T-cell (primary cell): ENCODE measurements around the gene TGFB1. TPM values are rescaled to one million over a fixed set of nuclear protein-coding genes. Genes with fewer than 3 reads are reported as not detected.

ENCODE experiments used
- ATAC-seq, 4 experiments: fragments of 200-7000 bp in 3 of 4; fragments of 150-1000 bp in 1 of 4; cut with Tn5 transposase; replicated peaks in 1 of 4; 1 replicate in 3 of 4; 2 replicates in 1 of 4; pipeline ENCODE4 v1.10.0; 2021; ENCODE audit warnings: moderate library complexity in 3 of 4, mild to moderate bottlenecking in 2 of 4, moderate number of reproducible peaks in 1 of 4
- CTCF ChIA-PET, 2 donors: fragments of 300-600 bp; sonication (Branson Sonifier 250); formaldehyde crosslinking; loops; one replicate each; lab custom pipeline; 2022; ENCODE audit warnings: antibody characterized with exemption in 2 of 2; lab: Charles Lee
- POLR2A ChIA-PET, 2 donors: fragments of 300-600 bp; sonication (Branson Sonifier 250); formaldehyde crosslinking; loops; one replicate each; lab custom pipeline; 2022; ENCODE audit warnings: antibody characterized with exemption in 2 of 2; lab: Charles Lee
- DNase-seq, 35 experiments: peaks; one replicate each; pipeline versions ENCODE4 v3.0.0 to v3.0.0-alpha.2; 2013 to 2023
- H3K27ac ChIP-seq: one replicate; pipeline ENCODE4 v1.5.1; 2013; ENCODE audit warnings: low read length
- H3K27me3 ChIP-seq, 2 experiments: replicated peaks in 1 of 2; 1 replicate in 1 of 2; 2 replicates in 1 of 2; pipeline versions ENCODE4 v1.6.1 to v1.7.0; 2013; ENCODE audit warnings: low read length in 1 of 2, mixed read lengths in 1 of 2; ENCODE audit not compliant: control insufficient read depth in 2 of 2, insufficient read depth in 2 of 2; ENCODE audit errors: extremely low read depth in 1 of 2
- H3K36me3 ChIP-seq, 2 donors: 1 replicate in 1 of 2; 2 replicates in 1 of 2; pipeline versions ENCODE4 v1.6.1 to v1.7.0; 2013; ENCODE audit warnings: low read length in 1 of 2; ENCODE audit not compliant: control insufficient read depth in 2 of 2, insufficient read depth in 1 of 2; ENCODE audit errors: extremely low read depth in 1 of 2
- H3K4me1 ChIP-seq, 2 experiments: 1 replicate in 1 of 2; 2 replicates in 1 of 2; pipeline versions ENCODE4 v1.6.1 to v1.7.0; 2013; ENCODE audit warnings: low read length in 2 of 2, mixed read lengths in 1 of 2; ENCODE audit not compliant: insufficient read depth in 2 of 2, control insufficient read depth in 1 of 2; ENCODE audit errors: extremely low read depth in 1 of 2
- H3K4me3 ChIP-seq, 2 donors: 1 replicate in 1 of 2; 2 replicates in 1 of 2; pipeline versions ENCODE4 v1.5.1 to v1.7.0; 2013; ENCODE audit warnings: mild to moderate bottlenecking in 2 of 2, low read length in 1 of 2, moderate library complexity in 1 of 2; ENCODE audit not compliant: control insufficient read depth in 1 of 2; ENCODE audit errors: extremely low read depth in 1 of 2
- H3K9me3 ChIP-seq: 2 replicates; pipeline ENCODE4 v1.7.0; 2013
- H3K27ac Mint-ChIP-seq, 2 donors: one replicate each; pipeline ENCODE4 v1.8.0; 2020 to 2021; ENCODE audit warnings: mild to moderate bottlenecking in 2 of 2, mixed read lengths in 2 of 2
- H3K27me3 Mint-ChIP-seq, 2 donors: one replicate each; pipeline ENCODE4 v1.8.0; 2021 to 2022; ENCODE audit warnings: mixed read lengths in 2 of 2
- H3K36me3 Mint-ChIP-seq: one replicate; pipeline ENCODE4 v1.8.0; 2021; ENCODE audit warnings: mixed read lengths
- H3K4me1 Mint-ChIP-seq, 3 donors: one replicate each; pipeline ENCODE4 v1.8.0; 2020 to 2022; ENCODE audit warnings: mixed read lengths in 3 of 3, mild to moderate bottlenecking in 1 of 3
- H3K4me3 Mint-ChIP-seq, 3 donors: one replicate each; pipeline ENCODE4 v1.8.0; 2020 to 2022; ENCODE audit warnings: mild to moderate bottlenecking in 3 of 3, mixed read lengths in 3 of 3, moderate library complexity in 3 of 3
- H3K9me3 Mint-ChIP-seq, 3 donors: one replicate each; pipeline ENCODE4 v1.8.0; 2020 to 2022; ENCODE audit warnings: mixed read lengths in 3 of 3
- whole genome bisulfite sequencing: methylation state at CpG from one replicate; pipeline ENCODE4 v1.1.5; 2013; ENCODE audit warnings: missing lambda C conversion rate; ENCODE audit not compliant: insufficient coverage; 5-methylcytosine and 5-hydroxymethylcytosine counted together
- total RNA-seq, 35 experiments: library from RNA in 6 of 35; stranded (reverse) in 6 of 35; fragments of 120-200 nt in 1 of 35; gene quantifications; one replicate each; pipeline versions ENCODE4 v1.2.1 to v1.2.4 and lab custom pipeline; 2013 to 2026

The TGFB1 gene
- total RNA-seq, 5 donors from 2014 or later (not counting 1 experiment from before 2014, with no cell fraction given) = 170 to 412 (median 206) TPM

- H3K4me3 ChIP-seq = peak overlapping the region in 1 of 2 donors; percentile 35
- no peak for DNase-seq
- H3K9me3 Mint-ChIP-seq = no peaks in the 10 kb centered on the region
- ATAC-seq = no peak
- peaks cover 0 to 2% of the 10 kb centered on the region in 2 donors for H3K36me3 ChIP-seq
- H3K27ac Mint-ChIP-seq = peak overlapping the region; percentile 93 to 98
- no peaks in the 10 kb centered on the region for H3K27me3 Mint-ChIP-seq
- H3K4me1 Mint-ChIP-seq = peaks cover 58 to 63% (median 61%) of the 10 kb centered on the region in 3 donors
- peaks cover 48 to 55% of the 10 kb centered on the region in 2 experiments for H3K4me1 ChIP-seq
- H3K27me3 ChIP-seq = no peaks in the 10 kb centered on the region
- CTCF ChIA-PET = interaction anchor here in 1 of 2 donors (0.6 kb wide), 3 partner anchors 8 to 577 kb away, joined by 3 to 7 read pairs (median 4); no protein-coding TSS in a partner anchor
- H3K27ac ChIP-seq = peak overlapping the region; percentile 80
- peaks cover 4% of the 10 kb centered on the region for H3K36me3 Mint-ChIP-seq
- H3K9me3 ChIP-seq = no peaks in the 10 kb centered on the region
- 92% methylated on average over 2 of the region's 13 CpGs for WGBS
- POLR2A ChIA-PET = interaction anchor here in 1 of 2 donors (0.5 kb wide), 1 partner anchor 983 kb away, joined by 4 read pairs; no protein-coding TSS in a partner anchor
- H3K4me3 Mint-ChIP-seq = peak overlapping the region in 2 of 3 donors; percentile 6 to 99
These were observed 4.0 kb upstream of the TGFB1 start for GRCh38 chr19:41357746-41358145.

DNA sequence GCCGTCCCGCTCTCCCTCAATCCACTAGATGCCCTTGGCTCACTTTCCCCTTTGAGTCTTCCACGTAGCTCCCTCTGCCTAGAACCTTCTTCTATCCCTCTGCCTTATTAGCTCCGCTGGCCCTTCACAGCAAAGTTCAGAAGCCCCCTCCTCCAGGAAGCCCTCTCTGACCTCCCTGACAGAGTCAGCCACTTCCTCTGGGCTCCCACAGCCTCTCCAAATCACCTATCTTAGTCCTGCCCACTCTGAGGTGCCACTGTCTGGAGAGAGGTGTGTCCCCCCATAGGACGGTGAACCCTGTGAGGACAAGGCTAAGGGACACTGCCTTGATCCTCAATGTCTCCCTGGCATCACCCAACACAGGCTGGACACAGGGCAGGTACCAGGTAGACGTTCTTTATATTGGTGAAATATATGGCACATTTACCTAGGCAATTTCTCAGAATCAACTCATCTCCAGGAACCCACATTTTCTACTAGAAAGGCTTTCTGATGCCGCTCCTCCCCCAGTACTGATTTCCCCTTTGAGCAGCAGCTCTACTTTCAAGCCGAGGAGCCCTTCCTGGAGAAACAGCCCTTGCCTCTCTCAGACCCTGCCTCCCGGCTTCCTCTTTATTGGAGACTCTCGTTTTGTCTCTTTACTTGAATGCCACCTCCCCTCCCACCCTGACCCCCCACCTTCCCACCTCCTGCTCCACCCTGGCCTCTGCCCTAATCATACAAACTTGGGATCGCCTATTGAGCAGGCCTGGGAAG is 3.4 kb upstream of the TGFB1 start:
- Histone ChIP-seq H3K36me3 (peaks cover 0 to 2% of the 10 kb centered on the region in 2 donors), H3K4me1 (peaks cover 44 to 52% of the 10 kb centered on the region in 2 experiments), H3K9me3 (no peaks in the 10 kb centered on the region), H3K27ac (peak overlapping the region; percentile 80), H3K27me3 (no peaks in the 10 kb centered on the region), H3K4me3 (peak overlapping the region in 1 of 2 donors; percentile 57)
- Mint-ChIP-seq H3K4me1 (peaks cover 53 to 57% (median 55%) of the 10 kb centered on the region in 3 donors), H3K4me3 (peak overlapping the region; percentile 37 to 99 (median 51)), H3K27me3 (no peaks in the 10 kb centered on the region), H3K36me3 (peaks cover 4% of the 10 kb centered on the region), H3K27ac (peak overlapping the region; percentile 93 to 98), H3K9me3 (no peaks in the 10 kb centered on the region)
- ChIA-PET POLR2A (interaction anchor here (0.5 to 0.6 kb wide), 2 partner anchors 51 to 982 kb away, joined by 4 to 9 read pairs; no protein-coding TSS in a partner anchor), CTCF (interaction anchor here in 1 of 2 donors (0.7 kb wide), 1 partner anchor 11 kb away, joined by 3 read pairs; no protein-coding TSS in a partner anchor)
- DNase-seq = peak in 10 of 35 experiments; percentile 15 to 55 (median 36)
- ATAC-seq = no peak
- WGBS = 61% methylated on average over 7 of the region's 11 CpGs

DNA sequence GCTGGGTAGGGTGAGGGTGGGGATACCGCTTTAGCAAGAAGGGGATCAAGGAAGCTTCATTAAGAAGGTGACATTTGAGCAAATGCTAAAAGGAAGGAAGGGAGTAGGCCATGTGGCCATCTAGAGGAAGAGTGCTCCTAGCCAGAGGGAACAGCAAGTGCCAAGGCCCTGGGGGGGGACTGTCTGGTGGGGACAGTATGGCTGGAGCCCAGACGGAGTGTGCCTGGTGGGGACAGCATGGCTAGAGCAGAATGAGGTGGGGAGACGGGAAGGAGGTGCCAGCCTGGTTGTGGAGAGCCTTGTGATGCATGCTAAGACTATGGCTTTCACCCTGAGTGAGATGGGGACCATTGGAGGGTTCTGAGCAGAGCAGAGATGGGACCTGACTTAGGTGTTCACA is 2.1 kb upstream of the TGFB1 start:
- Mint-ChIP-seq H3K27ac (peak overlapping the region; percentile 93 to 98), H3K36me3 (peaks cover 4% of the 10 kb centered on the region), H3K4me1 (peaks cover 58 to 62% (median 59%) of the 10 kb centered on the region in 3 donors), H3K4me3 (peak overlapping the region; percentile 1 to 99 (median 1)), H3K9me3 (no peaks in the 10 kb centered on the region), H3K27me3 (no peaks in the 10 kb centered on the region)
- WGBS = 69% methylated on average over 3 of the region's 3 CpGs
- no peak for ATAC-seq
- Histone ChIP-seq H3K27ac (peak overlapping the region; percentile 80), H3K9me3 (no peaks in the 10 kb centered on the region), H3K27me3 (no peaks in the 10 kb centered on the region), H3K4me1 (peaks cover 47 to 56% of the 10 kb centered on the region in 2 experiments), H3K4me3 (peak overlapping the region in 1 of 2 donors; percentile 32), H3K36me3 (no peaks in the 10 kb centered on the region)
- no peak for DNase-seq
- CTCF ChIA-PET = interaction anchor here in 1 of 2 donors (0.7 to 2.7 kb wide), 4 partner anchors 9 to 634 kb away, joined by 3 to 17 read pairs (median 4); partner anchors contain the start of gene B9D2
- POLR2A ChIA-PET = interaction anchor here in 1 of 2 donors (0.7 to 1.1 kb wide), 2 partner anchors 8 to 53 kb away, joined by 3 to 6 read pairs; partner anchors contain the start of gene B9D2

DNA sequence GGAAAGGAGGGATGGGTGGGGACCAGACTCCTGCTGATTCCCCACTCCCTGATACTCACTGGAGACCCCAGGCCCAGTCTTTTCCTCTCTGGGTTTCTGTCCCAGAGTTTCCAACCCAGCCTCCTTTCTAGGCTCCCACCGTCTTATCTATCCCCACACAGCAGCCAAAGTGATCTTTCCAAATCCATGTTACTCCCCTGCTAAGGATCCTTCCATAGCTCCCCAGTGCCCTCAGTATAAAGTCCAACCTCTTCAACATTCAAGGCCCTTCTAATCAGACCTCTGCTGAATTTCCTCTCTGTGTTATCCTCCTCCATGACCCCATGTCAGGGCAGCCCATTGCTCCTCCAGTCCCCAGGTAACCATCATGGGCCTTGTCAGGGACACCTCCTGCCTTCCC is 1.3 kb upstream of the TGFB1 start:
- peak overlapping the region; percentile 93 to 98 for H3K27ac Mint-ChIP-seq
- CTCF ChIA-PET = interaction anchor here in 1 of 2 donors (0.7 to 2.7 kb wide), 3 partner anchors 10 to 633 kb away, joined by 3 to 17 read pairs (median 3); partner anchors contain the start of gene B9D2
- DNase-seq = no peak

GRCh38 chr19:41354343-41354953 is 726 bp upstream of the TGFB1 start:
- WGBS = 96% methylated on average over 17 of the region's 23 CpGs
- H3K27me3 Mint-ChIP-seq = no peaks in the 10 kb centered on the region
- Histone ChIP-seq H3K36me3 (no peaks in the 10 kb centered on the region), H3K4me1 (peaks cover 60 to 66% of the 10 kb centered on the region in 2 experiments), H3K27ac (peak overlapping the region; percentile 80), H3K9me3 (no peaks in the 10 kb centered on the region), H3K27me3 (no peaks in the 10 kb centered on the region), H3K4me3 (peak overlapping the region; percentile 32 to 51)
- peaks cover 59 to 68% (median 62%) of the 10 kb centered on the region in 3 donors for H3K4me1 Mint-ChIP-seq
- H3K27ac Mint-ChIP-seq = peak overlapping the region; percentile 97
- DNase-seq = peak in 1 of 35 experiments; percentile 9
- ATAC-seq = no peak
- ChIA-PET CTCF (interaction anchor here in 1 of 2 donors (2.7 kb wide), 1 partner anchor 11 kb away, joined by 17 read pairs; the partner anchor contains the start of gene B9D2), POLR2A (interaction anchor here in 1 of 2 donors (4.9 kb wide), 1 partner anchor 9 kb away, joined by 49 read pairs; the partner anchor contains the start of gene B9D2)
- peaks cover 6% of the 10 kb centered on the region for H3K36me3 Mint-ChIP-seq
- no peaks in the 10 kb centered on the region for H3K9me3 Mint-ChIP-seq
- H3K4me3 Mint-ChIP-seq = peak overlapping the region; percentile 70 to 99 (median 77)

More for the DNA sequence above, 1.3 kb upstream of the TGFB1 start:
- H3K4me1 ChIP-seq = peaks cover 54 to 63% of the 10 kb centered on the region in 2 experiments
- Mint-ChIP-seq H3K4me3 (peak overlapping the region; percentile 26 to 99 (median 45)), H3K27me3 (no peaks in the 10 kb centered on the region), H3K9me3 (no peaks in the 10 kb centered on the region), H3K4me1 (peaks cover 57 to 67% (median 61%) of the 10 kb centered on the region in 3 donors), H3K36me3 (peaks cover 4% of the 10 kb centered on the region)
- POLR2A ChIA-PET = interaction anchor here (0.7 to 4.9 kb wide), 3 partner anchors 8 to 54 kb away, joined by 3 to 49 read pairs (median 6); partner anchors contain the start of gene B9D2 (in 2 of the 2)
- peak overlapping the region; percentile 80 for H3K27ac ChIP-seq
- no peak for ATAC-seq
- H3K9me3 ChIP-seq = no peaks in the 10 kb centered on the region
- no peaks in the 10 kb centered on the region for H3K36me3 ChIP-seq
- WGBS = 100% methylated on average over 1 of the region's 1 CpG
- no peaks in the 10 kb centered on the region for H3K27me3 ChIP-seq
- no peak overlapping the region for H3K4me3 ChIP-seq
